Naive thymus-derived CD4-positive, alpha-beta T cell (primary cell): Measurements from ENCODE around the gene CFAP410. TPM values are rescaled to one million over a fixed set of nuclear protein-coding genes. Genes with fewer than 3 reads are reported as not detected.

ENCODE experiments used
- ATAC-seq: fragments of 150-1000 bp; cut with Tn5 transposase; 2 replicates; pipeline ENCODE4 v1.10.0; 2021; ENCODE audit warnings: mild to moderate bottlenecking, moderate library complexity
- CTCF ChIA-PET: fragments of 350-600 bp; sonication (Branson Sonifier 250); formaldehyde crosslinking; loops from one replicate; lab custom pipeline; 2021; ENCODE audit warnings: antibody characterized with exemption; lab: Charles Lee
- POLR2A ChIA-PET: fragments of 350-600 bp; sonication (Branson Sonifier 250); formaldehyde crosslinking; loops from one replicate; lab custom pipeline; 2021; ENCODE audit warnings: antibody characterized with exemption, inconsistent platforms; lab: Charles Lee
- DNase-seq, 9 donors: peaks; one replicate each; pipeline versions ENCODE4 v3.0.0 to v3.0.0-alpha.2; 2020 to 2022; ENCODE audit warnings: mixed read lengths in 1 of 9
- H3K27ac ChIP-seq: one replicate; pipeline ENCODE4 v1.7.0; 2013; ENCODE audit warnings: mild to moderate bottlenecking, low read depth, low read length, moderate library complexity
- H3K27me3 ChIP-seq, 2 donors: one replicate each; pipeline ENCODE4 v1.7.0; 2013; ENCODE audit warnings: low read length in 2 of 2, mild to moderate bottlenecking in 2 of 2, moderate library complexity in 2 of 2; ENCODE audit not compliant: control insufficient read depth in 2 of 2, insufficient read depth in 2 of 2
- H3K36me3 ChIP-seq, 3 experiments: 1 replicate in 2 of 3; 2 replicates in 1 of 3; pipeline ENCODE4 v1.7.0; 2013; ENCODE audit warnings: low read length in 3 of 3, mild to moderate bottlenecking in 3 of 3, moderate library complexity in 1 of 3; ENCODE audit not compliant: insufficient read depth in 3 of 3, control insufficient read depth in 2 of 3
- H3K4me1 ChIP-seq, 2 donors: one replicate each; pipeline ENCODE4 v1.7.0; 2013; ENCODE audit warnings: low read length in 2 of 2, mild to moderate bottlenecking in 2 of 2, moderate library complexity in 1 of 2; ENCODE audit not compliant: control insufficient read depth in 2 of 2, insufficient read depth in 2 of 2
- H3K4me3 ChIP-seq: 2 replicates; pipeline ENCODE4 v1.7.0; 2013; ENCODE audit warnings: mild to moderate bottlenecking, low read length
- H3K9me3 ChIP-seq, 3 experiments: 1 replicate in 2 of 3; 2 replicates in 1 of 3; pipeline ENCODE4 v1.7.0; 2013; ENCODE audit warnings: low read length in 3 of 3; ENCODE audit not compliant: control insufficient read depth in 2 of 3
- H3K27ac Mint-ChIP-seq, 9 donors: one replicate each; pipeline ENCODE4 v1.8.0; 2020 to 2022; ENCODE audit warnings: mixed read lengths in 9 of 9, mild to moderate bottlenecking in 8 of 9, moderate library complexity in 5 of 9, inconsistent platforms in 2 of 9
- H3K27me3 Mint-ChIP-seq, 5 donors: one replicate each; pipeline ENCODE4 v1.8.0; 2021 to 2022; ENCODE audit warnings: mixed read lengths in 5 of 5, mild to moderate bottlenecking in 1 of 5
- H3K36me3 Mint-ChIP-seq, 5 donors: one replicate each; pipeline ENCODE4 v1.8.0; 2020 to 2022; ENCODE audit warnings: mixed read lengths in 5 of 5, mild to moderate bottlenecking in 3 of 5, inconsistent platforms in 1 of 5
- H3K4me1 Mint-ChIP-seq, 7 donors: one replicate each; pipeline ENCODE4 v1.8.0; 2020 to 2022; ENCODE audit warnings: mixed read lengths in 7 of 7, mild to moderate bottlenecking in 3 of 7, inconsistent platforms in 1 of 7
- H3K4me3 Mint-ChIP-seq, 10 donors: one replicate each; pipeline ENCODE4 v1.8.0; 2020 to 2022; ENCODE audit warnings: mild to moderate bottlenecking in 10 of 10, mixed read lengths in 10 of 10, moderate library complexity in 6 of 10, inconsistent platforms in 2 of 10
- H3K9me3 Mint-ChIP-seq, 11 donors: one replicate each; pipeline ENCODE4 v1.8.0; 2020 to 2022; ENCODE audit warnings: mixed read lengths in 11 of 11, mild to moderate bottlenecking in 4 of 11, inconsistent platforms in 1 of 11, moderate library complexity in 1 of 11
- intact Hi-C, 2 donors: fragments of 100-400 bp; cut with micrococcal nuclease; formaldehyde crosslinking; loops; one replicate each; pipeline ENCODE4 v1.15.1; 2023
- polyA plus RNA-seq, 2 donors: library from polyadenylated mRNA; unstranded; fragments of 300-500 nt; fragmentation: Illumina TruSeq; gene quantifications; one replicate each; pipeline ENCODE4 v1.2.3, GENCODE V29; 2021
- total RNA-seq, 6 experiments: library from RNA in 5 of 6; stranded (reverse) in 5 of 6; gene quantifications; 1 replicate in 5 of 6; 2 replicates in 1 of 6; pipeline ENCODE4 v1.2.3 and lab custom pipeline; 2021 to 2026

Gene CFAP410
- total and polyA plus RNA-seq, 7 experiments from 2014 or later: 20.8 to 66.7 (median 46.9) TPM

DNA sequence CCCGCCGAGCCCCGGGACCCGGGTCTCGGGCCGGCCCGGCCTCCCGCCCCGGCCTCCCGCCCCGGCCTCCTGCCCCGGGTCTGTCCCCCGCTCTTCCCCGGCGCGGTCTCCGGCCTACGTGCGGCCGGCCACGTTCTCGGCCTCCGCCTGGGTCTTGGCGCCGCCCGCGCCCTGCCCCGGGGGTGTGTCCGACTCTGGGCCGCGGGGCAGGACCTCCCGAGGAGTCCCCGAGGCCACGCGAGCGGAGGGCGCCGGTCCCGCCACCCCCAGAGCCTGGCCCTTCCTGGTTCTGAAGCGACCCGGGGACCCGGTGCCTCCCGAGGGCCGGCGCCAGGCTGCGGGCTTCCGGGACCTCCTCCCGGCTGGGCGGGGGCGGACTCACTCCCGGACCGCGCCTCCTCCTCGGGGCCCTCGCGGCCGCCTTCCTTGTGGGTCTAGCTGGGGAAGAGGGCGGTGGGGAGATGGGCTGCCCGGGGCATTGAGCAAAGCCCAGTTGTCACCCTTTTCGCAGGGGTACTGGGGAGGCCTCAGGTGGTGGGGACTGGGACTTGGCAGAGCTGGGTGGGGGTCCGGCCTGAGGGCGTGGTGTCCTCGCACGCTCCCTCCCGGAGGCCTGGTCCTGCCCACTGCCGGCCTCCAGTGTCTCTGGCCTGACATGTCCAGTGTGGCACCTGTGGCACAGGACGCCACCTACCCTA, 38.8 kb downstream of the CFAP410 start:
- no peaks in the 10 kb centered on the region for H3K27me3 ChIP-seq

DNA sequence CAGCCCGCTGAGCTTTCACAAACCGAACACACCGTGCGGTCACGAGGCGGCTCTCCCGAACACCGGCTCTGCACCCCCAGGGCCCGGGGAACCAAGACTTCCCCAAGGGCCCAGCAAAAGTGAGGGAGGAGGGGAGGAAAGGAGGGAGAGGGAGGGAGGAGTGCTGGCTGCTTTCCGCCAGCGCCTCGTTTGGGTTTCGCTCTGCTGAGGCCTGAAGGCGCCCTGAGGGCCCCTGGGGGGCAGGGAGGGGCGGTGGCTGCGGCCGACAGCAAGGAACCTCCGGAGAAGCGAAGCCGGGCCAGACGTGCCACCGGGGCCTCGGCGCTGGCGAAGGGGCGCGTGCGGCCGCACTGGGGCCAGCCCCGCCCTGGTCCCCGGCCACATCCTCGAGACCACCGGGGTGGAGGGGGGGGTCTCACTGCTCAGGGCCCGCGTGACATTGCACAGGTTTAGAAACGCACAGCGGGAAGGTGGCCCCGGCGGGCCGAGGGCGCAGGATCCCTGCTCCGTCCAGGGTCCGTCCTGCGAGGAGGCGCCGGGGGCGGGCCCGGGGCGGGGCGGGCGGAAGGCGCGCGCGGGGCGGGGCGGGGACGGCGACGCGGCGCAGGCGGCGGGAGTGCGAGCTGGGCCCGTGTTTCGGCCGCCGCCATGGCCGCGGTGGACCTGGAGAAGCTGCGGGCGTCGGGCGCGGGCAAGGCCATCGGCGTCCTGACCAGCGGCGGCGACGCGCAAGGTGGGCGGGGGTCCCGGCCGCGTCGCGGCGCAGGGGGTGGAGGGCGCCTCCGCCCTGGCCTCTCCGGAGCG, 39.5 kb downstream of the CFAP410 start, which contains the start of gene PFKL:
TSS of gene PFKL (plus strand) at position 596 of the 804 bp plus-strand sequence. CDS start at position 649, 53 bp downstream.
- no peaks in the 10 kb centered on the region for H3K27me3 ChIP-seq
- peak within 1 kb of the TSS; percentile 80 for H3K27ac ChIP-seq
- peaks cover 0 to 4% (median 0%) of the 10 kb centered on the region in 3 experiments for H3K36me3 ChIP-seq
- H3K4me3 ChIP-seq: peak within 1 kb of the TSS; percentile 59
- H3K4me1 Mint-ChIP-seq: peaks cover 36 to 65% (median 49%) of the 10 kb centered on the region in 7 donors
- peaks cover 0 to 1% (median 0%) of the 10 kb centered on the region in 5 donors for H3K36me3 Mint-ChIP-seq
- peak; percentile 79 for ATAC-seq
- no peaks in the 10 kb centered on the region for H3K9me3 ChIP-seq
- CTCF ChIA-PET: interaction anchor here (1.8 kb wide), 1 partner anchor 236 kb away, joined by 5 read pairs; no protein-coding TSS in a partner anchor
- H3K4me1 ChIP-seq: peaks cover 30 to 57% of the 10 kb centered on the region in 2 donors
- H3K9me3 Mint-ChIP-seq: peaks cover 0 to 2% (median 0%) of the 10 kb centered on the region in 11 donors
- H3K4me3 Mint-ChIP-seq: peak within 1 kb of the TSS; percentile 85 to 95 (median 91)
- POLR2A ChIA-PET: interaction anchor here (0.5 to 1.1 kb wide), 3 partner anchors 38 to 286 kb away, joined by 3 to 5 read pairs (median 4); no protein-coding TSS in a partner anchor
- H3K27ac Mint-ChIP-seq: peak within 1 kb of the TSS; percentile 91 to 97 (median 94)
- peak; percentile 28 to 79 (median 47) for DNase-seq
- intact Hi-C loops: loop anchor here (1.0 to 5.0 kb wide), 4 partner anchors 39 to 287 kb away; partner anchors contain the start of genes CFAP410 (in 1 of the 2), LRRC3 (in 1 of the 2) and TRAPPC10 (in 1 of the 2)
- H3K27me3 Mint-ChIP-seq: no peaks in the 10 kb centered on the region

More for the DNA sequence above, 38.8 kb downstream of the CFAP410 start:
- peak; percentile 62 for ATAC-seq
- POLR2A ChIA-PET: interaction anchor here (0.5 to 0.6 kb wide), 2 partner anchors 38 kb away, joined by 3 to 4 read pairs; no protein-coding TSS in a partner anchor
- intact Hi-C loops: loop anchor here (2.0 to 5.0 kb wide), 2 partner anchors 38 to 157 kb away; partner anchors contain the start of genes CFAP410 (in 1 of the 2) and LRRC3 (in 1 of the 2)
- peaks cover 41 to 66% (median 50%) of the 10 kb centered on the region in 7 donors for H3K4me1 Mint-ChIP-seq
- CTCF ChIA-PET: no interaction called here
- Histone ChIP-seq H3K9me3 (no peaks in the 10 kb centered on the region), H3K4me3 (peak overlapping the region; percentile 59), H3K27ac (peak overlapping the region; percentile 80), H3K4me1 (peaks cover 30 to 52% of the 10 kb centered on the region in 2 donors), H3K36me3 (peaks cover 0 to 4% (median 0%) of the 10 kb centered on the region in 3 experiments)
- peaks cover 0 to 5% (median 0%) of the 10 kb centered on the region in 5 donors for H3K36me3 Mint-ChIP-seq
- peak overlapping the region; percentile 70 to 88 (median 83) for H3K4me3 Mint-ChIP-seq
- no peaks in the 10 kb centered on the region for H3K27me3 Mint-ChIP-seq
- peak in 8 of 9 donors; percentile 23 to 78 (median 36) for DNase-seq
- H3K9me3 Mint-ChIP-seq: peaks cover 0 to 2% (median 0%) of the 10 kb centered on the region in 11 donors
- peak overlapping the region; percentile 54 to 86 (median 73) for H3K27ac Mint-ChIP-seq

DNA sequence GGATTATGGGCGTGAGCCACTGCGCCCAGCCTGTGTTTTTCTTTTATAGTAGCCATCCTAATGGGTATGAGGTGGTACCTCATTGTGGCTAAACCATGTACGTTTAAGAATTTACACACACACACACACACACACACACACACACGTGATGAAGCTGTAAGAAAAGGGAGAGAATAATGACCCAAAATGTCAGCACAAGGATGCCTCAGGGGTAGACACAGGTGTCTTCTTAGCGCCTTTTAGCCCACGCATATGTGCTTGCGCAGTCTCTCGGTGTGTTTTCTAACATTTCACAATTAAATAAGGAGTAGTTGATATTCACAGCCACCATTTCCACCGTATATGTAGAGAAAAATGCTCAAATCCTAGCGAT, 40.1 kb downstream of the CFAP410 start:
- H3K4me3 ChIP-seq: peak overlapping the region; percentile 46
- DNase-seq (peak in 2 of 9 donors; percentile 33 to 49), ATAC-seq (no peak)
- H3K4me1 ChIP-seq: peaks cover 28 to 59% of the 10 kb centered on the region in 2 donors
- H3K36me3 ChIP-seq: peaks cover 0 to 1% (median 0%) of the 10 kb centered on the region in 3 experiments
- intact Hi-C loops: loop anchor here in 1 of 2 donors (1.0 to 2.0 kb wide), 2 partner anchors 39 to 286 kb away; partner anchors contain the start of gene TRAPPC10
- peak overlapping the region; percentile 80 for H3K27ac ChIP-seq
- H3K9me3 Mint-ChIP-seq: peaks cover 0 to 2% (median 0%) of the 10 kb centered on the region in 11 donors
- CTCF ChIA-PET: interaction anchor here (1.2 to 1.8 kb wide), 2 partner anchors 15 to 235 kb away, joined by 3 to 5 read pairs; no protein-coding TSS in a partner anchor
- H3K36me3 Mint-ChIP-seq: peaks cover 0 to 1% (median 0%) of the 10 kb centered on the region in 5 donors
- no peaks in the 10 kb centered on the region for H3K9me3 ChIP-seq
- H3K27me3 Mint-ChIP-seq: no peaks in the 10 kb centered on the region
- peak overlapping the region; percentile 91 to 97 (median 94) for H3K27ac Mint-ChIP-seq
- no peaks in the 10 kb centered on the region for H3K27me3 ChIP-seq
- peaks cover 35 to 63% (median 48%) of the 10 kb centered on the region in 7 donors for H3K4me1 Mint-ChIP-seq
- H3K4me3 Mint-ChIP-seq: peak overlapping the region; percentile 85 to 95 (median 91)
- POLR2A ChIA-PET: interaction anchor here (1.1 kb wide), 1 partner anchor 286 kb away, joined by 5 read pairs; no protein-coding TSS in a partner anchor

DNA sequence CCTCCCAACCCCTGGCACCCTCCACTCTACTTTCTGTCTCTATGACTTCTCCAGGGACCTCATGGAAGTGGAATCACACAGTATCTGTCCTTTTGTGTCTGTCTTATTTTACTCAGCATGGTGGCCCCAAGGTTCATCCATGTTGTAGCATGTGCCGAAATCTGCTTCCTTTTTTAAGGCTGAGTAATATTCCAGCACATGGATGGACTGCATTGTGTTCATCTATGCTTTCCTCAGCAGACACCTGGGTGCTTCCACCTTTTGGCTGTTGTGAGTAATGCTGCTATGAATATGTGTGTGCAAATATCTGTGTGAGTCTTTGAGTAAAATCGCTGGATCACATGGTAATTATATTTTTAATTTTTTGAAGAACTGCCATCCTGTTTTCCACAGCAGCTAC, 40.9 kb downstream of the CFAP410 start:
- peaks cover 30 to 59% (median 44%) of the 10 kb centered on the region in 7 donors for H3K4me1 Mint-ChIP-seq
- no peak overlapping the region for H3K4me3 ChIP-seq
- no peaks in the 10 kb centered on the region for H3K27me3 Mint-ChIP-seq
- peak overlapping the region; percentile 21 to 95 (median 76) for H3K4me3 Mint-ChIP-seq
- CTCF ChIA-PET: interaction anchor here (0.6 to 1.8 kb wide), 10 partner anchors 9 to 322 kb away, joined by 3 to 5 read pairs (median 3); no protein-coding TSS in a partner anchor
- no peaks in the 10 kb centered on the region for H3K27me3 ChIP-seq
- no peaks in the 10 kb centered on the region for H3K9me3 ChIP-seq
- POLR2A ChIA-PET: interaction anchor here (0.6 to 1.7 kb wide), 2 partner anchors 154 to 215 kb away, joined by 3 to 5 read pairs; no protein-coding TSS in a partner anchor
- intact Hi-C loops: loop anchor here in 1 of 2 donors (2.0 kb wide), 1 partner anchor 286 kb away; the partner anchor contains the start of gene TRAPPC10
- H3K27ac Mint-ChIP-seq: peak overlapping the region in 8 of 9 donors; percentile 34 to 79 (median 66)
- H3K4me1 ChIP-seq: peaks cover 22 to 55% of the 10 kb centered on the region in 2 donors
- H3K36me3 ChIP-seq: no peaks in the 10 kb centered on the region
- ATAC-seq (no peak), DNase-seq (peak in 1 of 9 donors; percentile 24)
- peaks cover 0 to under 1% (median 0%) of the 10 kb centered on the region in 5 donors for H3K36me3 Mint-ChIP-seq
- H3K9me3 Mint-ChIP-seq: no peaks in the 10 kb centered on the region
- no peak overlapping the region for H3K27ac ChIP-seq

DNA sequence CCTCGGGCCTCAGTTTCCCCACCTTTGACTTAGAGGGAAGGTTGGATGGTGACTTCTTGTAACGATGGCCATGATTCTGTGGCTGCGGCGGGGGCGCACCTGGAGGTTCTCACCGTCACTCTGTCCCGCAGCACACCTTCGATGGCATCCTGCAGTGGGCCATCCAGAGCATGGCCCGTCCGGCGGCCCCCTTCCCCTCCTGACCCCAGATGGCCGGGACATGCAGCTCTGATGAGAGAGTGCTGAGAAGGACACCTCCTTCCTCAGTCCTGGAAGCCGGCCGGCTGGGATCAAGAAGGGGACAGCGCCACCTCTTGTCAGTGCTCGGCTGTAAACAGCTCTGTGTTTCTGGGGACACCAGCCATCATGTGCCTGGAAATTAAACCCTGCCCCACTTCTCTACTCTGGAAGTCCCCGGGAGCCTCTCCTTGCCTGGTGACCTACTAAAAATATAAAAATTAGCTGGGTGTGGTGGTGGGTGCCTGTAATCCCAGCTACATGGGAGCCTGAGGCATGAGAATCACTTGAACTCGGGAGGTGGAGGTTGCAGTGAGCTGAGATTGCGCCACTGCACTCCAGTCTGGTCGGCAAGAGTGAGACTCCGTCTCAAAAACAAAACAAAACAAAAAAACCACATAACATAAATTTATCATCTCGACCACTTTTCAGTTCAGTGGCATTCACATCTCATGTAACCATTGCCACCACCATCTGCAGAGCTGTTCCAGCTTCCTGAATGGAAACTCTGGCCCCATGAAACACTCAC, 41.5 kb downstream of the CFAP410 start:
- H3K27me3 Mint-ChIP-seq: no peaks in the 10 kb centered on the region
- intact Hi-C loops: loop anchor here in 1 of 2 donors (2.0 kb wide), 1 partner anchor 285 kb away; the partner anchor contains the start of gene TRAPPC10
- no peaks in the 10 kb centered on the region for H3K36me3 ChIP-seq
- peaks cover 27 to 53% (median 42%) of the 10 kb centered on the region in 7 donors for H3K4me1 Mint-ChIP-seq
- DNase-seq (peak; percentile 51 to 74 (median 63)), ATAC-seq (peak; percentile 70)
- H3K4me3 Mint-ChIP-seq: peak overlapping the region; percentile 17 to 92 (median 46)
- peaks cover 22 to 52% of the 10 kb centered on the region in 2 donors for H3K4me1 ChIP-seq
- H3K27me3 ChIP-seq: no peaks in the 10 kb centered on the region
- H3K27ac ChIP-seq: no peak overlapping the region
- H3K27ac Mint-ChIP-seq: peak overlapping the region in 8 of 9 donors; percentile 34 to 77 (median 58)
- ChIA-PET CTCF (interaction anchor here (0.6 to 1.8 kb wide), 10 partner anchors 10 to 322 kb away, joined by 3 to 5 read pairs (median 3); no protein-coding TSS in a partner anchor), POLR2A (interaction anchor here (0.6 to 1.7 kb wide), 3 partner anchors 47 to 214 kb away, joined by 3 to 5 read pairs (median 3); no protein-coding TSS in a partner anchor)
- H3K9me3 Mint-ChIP-seq: no peaks in the 10 kb centered on the region
- no peaks in the 10 kb centered on the region for H3K9me3 ChIP-seq
- H3K36me3 Mint-ChIP-seq: no peaks in the 10 kb centered on the region
- H3K4me3 ChIP-seq: no peak overlapping the region
